Activated T-helper 2 cell treated with anti-CD3 and anti-CD28 coated beads, Interferon-gamma antibody, Interleukin-2, Interleukin-4, amounts not matched to agents 10 μg/mL and 5 μg/mL and 100 μg/mL, durations not matched to agents 14 hours and 24 hours and 36 hours (primary cell): Measurements from ENCODE around the gene GCNT2. TPM values are rescaled to one million over a fixed set of nuclear protein-coding genes. Genes with fewer than 3 reads are reported as not detected.
"Not testable (repeated sequence)": the region's sequence is repeated elsewhere in the genome, so short reads cannot be mapped to it uniquely, and the experiment has no call there.

ENCODE experiments used
- DNase-seq: peaks from one replicate; pipeline ENCODE4 v3.0.0; 2021; ENCODE audit warnings: low spot score
- H3K27ac Mint-ChIP-seq: one replicate; pipeline ENCODE4 v1.8.0; 2021; ENCODE audit warnings: mixed read lengths
- H3K27me3 Mint-ChIP-seq: one replicate; pipeline ENCODE4 v1.8.0; 2021; ENCODE audit warnings: low read depth, mixed read lengths
- H3K36me3 Mint-ChIP-seq: one replicate; pipeline ENCODE4 v1.8.0; 2021; ENCODE audit warnings: low read depth, mixed read lengths
- H3K4me1 Mint-ChIP-seq: one replicate; pipeline ENCODE4 v1.8.0; 2021; ENCODE audit warnings: low read depth, mixed read lengths
- H3K4me3 Mint-ChIP-seq: one replicate; pipeline ENCODE4 v1.8.0; 2021; ENCODE audit warnings: low read depth, mild to moderate bottlenecking, moderate library complexity, mixed read lengths
- H3K9me3 Mint-ChIP-seq: one replicate; pipeline ENCODE4 v1.8.0; 2021; ENCODE audit warnings: mixed read lengths
- intact Hi-C: fragments of 100-400 bp; cut with micrococcal nuclease; formaldehyde crosslinking; loops from one replicate; pipeline ENCODE4 v1.15.1; 2023
- total RNA-seq: library from RNA; stranded (reverse); gene quantifications from 2 replicates; pipeline ENCODE4 v1.2.3, GENCODE V29; 2022

Gene GCNT2
- total RNA-seq, 1 donor from 2014 or later: 2.8 TPM

- H3K4me1 Mint-ChIP-seq: no peaks in the 10 kb centered on the region
- no peak overlapping the region for H3K4me3 Mint-ChIP-seq
- H3K9me3 Mint-ChIP-seq: no peaks in the 10 kb centered on the region
- no peak for DNase-seq
- intact Hi-C loops: no loop called here
- H3K36me3 Mint-ChIP-seq: no peaks in the 10 kb centered on the region
- no peak overlapping the region for H3K27ac Mint-ChIP-seq
- no peaks in the 10 kb centered on the region for H3K27me3 Mint-ChIP-seq
Observed at GRCh38 chr6:10558565-10558964, 37.4 kb downstream of the GCNT2 start.

- no peak overlapping the region for H3K4me3 Mint-ChIP-seq
- no peaks in the 10 kb centered on the region for H3K36me3 Mint-ChIP-seq
- no peaks in the 10 kb centered on the region for H3K27me3 Mint-ChIP-seq
- intact Hi-C loops: no loop called here
- no peak for DNase-seq
- H3K27ac Mint-ChIP-seq: no peak overlapping the region
- no peaks in the 10 kb centered on the region for H3K9me3 Mint-ChIP-seq
- H3K4me1 Mint-ChIP-seq: no peaks in the 10 kb centered on the region
Observed at GRCh38 chr6:10559522-10560152, 38.5 kb downstream of the GCNT2 start.

GRCh38 chr6:10561611-10562199 is 40.6 kb downstream of the GCNT2 start:
- intact Hi-C loops: no loop called here

GRCh38 chr6:10564975-10565673 is 44.0 kb downstream of the GCNT2 start:
- H3K9me3 Mint-ChIP-seq: no peaks in the 10 kb centered on the region
- no peak overlapping the region for H3K4me3 Mint-ChIP-seq
- H3K27me3 Mint-ChIP-seq: no peaks in the 10 kb centered on the region
- intact Hi-C loops: no loop called here
- no peaks in the 10 kb centered on the region for H3K36me3 Mint-ChIP-seq
- H3K4me1 Mint-ChIP-seq: no peaks in the 10 kb centered on the region
- no peak for DNase-seq
- no peak overlapping the region for H3K27ac Mint-ChIP-seq

More at GRCh38 chr6:10561611-10562199, 40.6 kb downstream of the GCNT2 start:
- H3K27me3 Mint-ChIP-seq: no peaks in the 10 kb centered on the region
- H3K9me3 Mint-ChIP-seq: no peaks in the 10 kb centered on the region
- no peak overlapping the region for H3K27ac Mint-ChIP-seq
- H3K4me1 Mint-ChIP-seq: no peaks in the 10 kb centered on the region
- no peaks in the 10 kb centered on the region for H3K36me3 Mint-ChIP-seq
- no peak for DNase-seq
- H3K4me3 Mint-ChIP-seq: no peak overlapping the region

- no peak overlapping the region for H3K27ac Mint-ChIP-seq
- no peaks in the 10 kb centered on the region for H3K27me3 Mint-ChIP-seq
- no peaks in the 10 kb centered on the region for H3K9me3 Mint-ChIP-seq
- DNase-seq: no peak
- intact Hi-C loops: no loop called here
- no peak overlapping the region for H3K4me3 Mint-ChIP-seq
- no peaks in the 10 kb centered on the region for H3K36me3 Mint-ChIP-seq
- H3K4me1 Mint-ChIP-seq: no peaks in the 10 kb centered on the region
Observed at GRCh38 chr6:10565913-10566312, 44.8 kb downstream of the GCNT2 start.

- DNase-seq: no peak
- Mint-ChIP-seq H3K27me3 (no peaks in the 10 kb centered on the region), H3K36me3 (no peaks in the 10 kb centered on the region), H3K9me3 (no peaks in the 10 kb centered on the region), H3K27ac (no peak overlapping the region), H3K4me1 (no peaks in the 10 kb centered on the region), H3K4me3 (no peak overlapping the region)
- intact Hi-C loops: no loop called here
Observed at GRCh38 chr6:10567256-10568026, 46.3 kb downstream of the GCNT2 start.

- Mint-ChIP-seq H3K27me3 (no peaks in the 10 kb centered on the region), H3K27ac (no peak overlapping the region), H3K9me3 (no peaks in the 10 kb centered on the region), H3K36me3 (no peaks in the 10 kb centered on the region), H3K4me3 (no peak overlapping the region), H3K4me1 (no peaks in the 10 kb centered on the region)
- DNase-seq: no peak
- intact Hi-C loops: no loop called here
Observed at GRCh38 chr6:10569392-10570127, 48.4 kb downstream of the GCNT2 start.

- H3K4me1 Mint-ChIP-seq, intact Hi-C loops, DNase-seq, H3K9me3 Mint-ChIP-seq, H3K36me3 Mint-ChIP-seq, H3K27me3 Mint-ChIP-seq, H3K4me3 Mint-ChIP-seq, H3K27ac Mint-ChIP-seq: not testable (repeated sequence)
Observed at GRCh38 chr6:10575519-10575918, 54.4 kb downstream of the GCNT2 start.

- H3K9me3 Mint-ChIP-seq: no peaks in the 10 kb centered on the region
- no peaks in the 10 kb centered on the region for H3K36me3 Mint-ChIP-seq
- H3K4me1 Mint-ChIP-seq: no peaks in the 10 kb centered on the region
Observed at GRCh38 chr6:10576226-10576625, 55.1 kb downstream of the GCNT2 start.

GRCh38 chr6:10577112-10577511 is 56.0 kb downstream of the GCNT2 start:
- DNase-seq: no peak
- intact Hi-C loops: no loop called here
- no peaks in the 10 kb centered on the region for H3K36me3 Mint-ChIP-seq
- no peaks in the 10 kb centered on the region for H3K4me1 Mint-ChIP-seq
- no peak overlapping the region for H3K4me3 Mint-ChIP-seq
- no peaks in the 10 kb centered on the region for H3K27me3 Mint-ChIP-seq
- no peak overlapping the region for H3K27ac Mint-ChIP-seq
- H3K9me3 Mint-ChIP-seq: no peaks in the 10 kb centered on the region

More at GRCh38 chr6:10576226-10576625, 55.1 kb downstream of the GCNT2 start:
- Mint-ChIP-seq H3K27me3 (no peaks in the 10 kb centered on the region), H3K4me3 (no peak overlapping the region), H3K27ac (no peak overlapping the region)
- intact Hi-C loops: no loop called here
- no peak for DNase-seq

GRCh38 chr6:10578723-10579122 is 57.6 kb downstream of the GCNT2 start:
- H3K9me3 Mint-ChIP-seq: no peaks in the 10 kb centered on the region
- intact Hi-C loops: no loop called here
- H3K36me3 Mint-ChIP-seq: no peaks in the 10 kb centered on the region

GRCh38 chr6:10579803-10580202 is 58.7 kb downstream of the GCNT2 start:
- Mint-ChIP-seq H3K9me3 (no peaks in the 10 kb centered on the region), H3K27ac (no peak overlapping the region), H3K27me3 (no peaks in the 10 kb centered on the region), H3K4me1 (peaks cover 13% of the 10 kb centered on the region), H3K36me3 (no peaks in the 10 kb centered on the region), H3K4me3 (no peak overlapping the region)
- intact Hi-C loops: no loop called here
- no peak for DNase-seq

More at GRCh38 chr6:10578723-10579122, 57.6 kb downstream of the GCNT2 start:
- Mint-ChIP-seq H3K4me3 (no peak overlapping the region), H3K27me3 (no peaks in the 10 kb centered on the region), H3K4me1 (peaks cover 10% of the 10 kb centered on the region), H3K27ac (no peak overlapping the region)
- DNase-seq: no peak
